ENCODE data around the gene HTR3C.

GRCh38 chr3:184085389-184085852, 32.6 kb downstream of the HTR3C start:
- TF ChIP-seq, protein P1, sequence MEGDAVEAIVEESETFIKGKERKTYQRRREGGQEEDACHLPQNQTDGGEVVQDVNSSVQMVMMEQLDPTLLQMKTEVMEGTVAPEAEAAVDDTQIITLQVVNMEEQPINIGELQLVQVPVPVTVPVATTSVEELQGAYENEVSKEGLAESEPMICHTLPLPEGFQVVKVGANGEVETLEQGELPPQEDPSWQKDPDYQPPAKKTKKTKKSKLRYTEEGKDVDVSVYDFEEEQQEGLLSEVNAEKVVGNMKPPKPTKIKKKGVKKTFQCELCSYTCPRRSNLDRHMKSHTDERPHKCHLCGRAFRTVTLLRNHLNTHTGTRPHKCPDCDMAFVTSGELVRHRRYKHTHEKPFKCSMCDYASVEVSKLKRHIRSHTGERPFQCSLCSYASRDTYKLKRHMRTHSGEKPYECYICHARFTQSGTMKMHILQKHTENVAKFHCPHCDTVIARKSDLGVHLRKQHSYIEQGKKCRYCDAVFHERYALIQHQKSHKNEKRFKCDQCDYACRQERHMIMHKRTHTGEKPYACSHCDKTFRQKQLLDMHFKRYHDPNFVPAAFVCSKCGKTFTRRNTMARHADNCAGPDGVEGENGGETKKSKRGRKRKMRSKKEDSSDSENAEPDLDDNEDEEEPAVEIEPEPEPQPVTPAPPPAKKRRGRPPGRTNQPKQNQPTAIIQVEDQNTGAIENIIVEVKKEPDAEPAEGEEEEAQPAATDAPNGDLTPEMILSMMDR (conservative IDR thresholded peaks at IDR 0.05; ENCODE audit: low read length), result no peak
- TF ChIP-seq EZH2phosphoT487 (IDR thresholded peaks at IDR 0.05; ENCODE audit: borderline replicate concordance, low read depth, low read length), result no peak
